Measurements from ENCODE around the gene ATPAF1. TPM values are rescaled to one million over a fixed set of nuclear protein-coding genes. Genes with fewer than 3 reads are reported as not detected.
"Not testable (repeated sequence)": the region's sequence is repeated elsewhere in the genome, so short reads cannot be mapped to it uniquely, and the experiment has no call there.

Gene ATPAF1
- total and polyA plus RNA-seq, 2 donors from 2014 or later: 36.4 to 127 TPM

DNA sequence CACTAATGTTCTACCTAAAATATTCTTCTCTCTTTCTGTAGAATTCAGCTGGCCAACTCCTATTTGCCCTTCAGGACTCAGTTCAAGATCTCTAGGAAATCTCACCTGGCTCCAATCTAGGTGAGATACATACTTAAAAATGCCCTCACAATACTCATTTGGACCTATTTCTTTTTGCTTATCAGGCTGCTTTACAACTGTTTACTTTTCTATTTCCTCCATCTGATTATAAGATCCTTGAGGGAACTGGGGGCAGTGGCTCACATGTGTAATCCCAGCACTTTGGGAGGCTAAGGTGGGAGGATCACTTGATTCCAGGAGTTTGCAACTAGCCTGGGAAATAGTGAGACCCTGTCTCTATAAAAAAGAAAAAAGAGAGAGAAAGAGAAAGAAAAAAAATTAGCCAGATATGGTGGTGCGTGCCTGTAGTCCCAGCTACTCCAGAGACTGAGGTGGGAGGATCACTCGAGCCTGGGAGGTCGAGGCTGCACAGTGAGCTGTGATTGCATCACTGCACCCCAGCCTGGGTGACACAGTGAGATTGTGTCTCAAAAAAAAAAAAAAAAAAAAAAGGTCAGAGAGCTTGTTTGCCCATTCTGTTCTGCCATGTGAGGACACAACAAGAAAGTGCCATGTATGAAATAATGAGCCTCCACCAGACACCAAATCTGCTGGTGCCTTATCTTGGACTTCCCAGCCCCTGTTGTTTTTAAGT, 35.9 kb upstream of the ATPAF1 start:
- peaks cover 4 to 34% (median 27%) of the 10 kb centered on the region in 3 donors for H3K36me3 ChIP-seq (ENCODE audit: control insufficient read depth in 2 of 3, insufficient read depth in 3 of 3, low read length in 3 of 3)
- FAIRE-seq: no peak
- no peak overlapping the region for H3K27ac ChIP-seq (ENCODE audit: low read depth in 2 of 2, low read length in 2 of 2)
- no peak overlapping the region for H3K9ac ChIP-seq (ENCODE audit: low read length in 3 of 3)
- no peaks in the 10 kb centered on the region for H3K9me3 ChIP-seq (ENCODE audit: control insufficient read depth in 2 of 3, insufficient read depth in 1 of 3, low read length in 3 of 3)
- no peak overlapping the region for H3K4me3 ChIP-seq (ENCODE audit: low read length in 3 of 3)
- intact Hi-C loops (cut with DNase I): no loop called here
- no peaks in the 10 kb centered on the region for H3K27me3 ChIP-seq (ENCODE audit: control insufficient read depth, insufficient read depth, low read length)
- TF ChIP-seq, protein P1, sequence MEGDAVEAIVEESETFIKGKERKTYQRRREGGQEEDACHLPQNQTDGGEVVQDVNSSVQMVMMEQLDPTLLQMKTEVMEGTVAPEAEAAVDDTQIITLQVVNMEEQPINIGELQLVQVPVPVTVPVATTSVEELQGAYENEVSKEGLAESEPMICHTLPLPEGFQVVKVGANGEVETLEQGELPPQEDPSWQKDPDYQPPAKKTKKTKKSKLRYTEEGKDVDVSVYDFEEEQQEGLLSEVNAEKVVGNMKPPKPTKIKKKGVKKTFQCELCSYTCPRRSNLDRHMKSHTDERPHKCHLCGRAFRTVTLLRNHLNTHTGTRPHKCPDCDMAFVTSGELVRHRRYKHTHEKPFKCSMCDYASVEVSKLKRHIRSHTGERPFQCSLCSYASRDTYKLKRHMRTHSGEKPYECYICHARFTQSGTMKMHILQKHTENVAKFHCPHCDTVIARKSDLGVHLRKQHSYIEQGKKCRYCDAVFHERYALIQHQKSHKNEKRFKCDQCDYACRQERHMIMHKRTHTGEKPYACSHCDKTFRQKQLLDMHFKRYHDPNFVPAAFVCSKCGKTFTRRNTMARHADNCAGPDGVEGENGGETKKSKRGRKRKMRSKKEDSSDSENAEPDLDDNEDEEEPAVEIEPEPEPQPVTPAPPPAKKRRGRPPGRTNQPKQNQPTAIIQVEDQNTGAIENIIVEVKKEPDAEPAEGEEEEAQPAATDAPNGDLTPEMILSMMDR (IDR thresholded peaks at IDR 0.05; ENCODE audit: borderline replicate concordance, extremely low read depth, insufficient read depth): no peak
- H3K4me1 ChIP-seq (ENCODE audit: control insufficient read depth in 2 of 3, insufficient read depth in 2 of 3, low read depth in 1 of 3, low read length in 3 of 3): no peaks in the 10 kb centered on the region
- no peak for DNase-seq

DNA sequence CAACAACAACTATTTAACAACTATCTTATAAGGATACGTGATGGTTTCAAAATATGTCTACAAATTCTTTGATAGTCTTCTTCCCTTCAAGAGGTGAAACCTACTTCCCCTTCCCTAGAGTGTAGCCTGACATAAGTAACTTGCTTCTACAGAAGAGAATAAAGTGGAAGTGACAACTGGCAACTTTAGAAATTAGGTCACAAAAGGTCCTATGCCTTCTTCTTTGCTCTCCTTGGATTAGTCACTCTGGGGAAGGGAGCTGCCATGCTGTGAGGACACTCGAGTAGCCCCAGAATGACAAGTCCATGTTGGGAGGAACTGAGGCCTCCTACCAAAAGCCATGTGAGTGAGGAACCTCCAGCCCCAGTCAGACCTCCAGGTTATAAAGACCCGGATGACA, 31.5 kb upstream of the ATPAF1 start:
- peaks cover 3 to 19% (median 19%) of the 10 kb centered on the region in 3 donors for H3K36me3 ChIP-seq (ENCODE audit: control insufficient read depth in 2 of 3, insufficient read depth in 3 of 3, low read length in 3 of 3)
- intact Hi-C loops (cut with DNase I): no loop called here
- no peaks in the 10 kb centered on the region for H3K9me3 ChIP-seq (ENCODE audit: control insufficient read depth in 2 of 3, insufficient read depth in 1 of 3, low read length in 3 of 3)
- no peak overlapping the region for H3K4me3 ChIP-seq (ENCODE audit: low read length in 3 of 3)
- H3K27ac ChIP-seq (ENCODE audit: low read depth in 2 of 2, low read length in 2 of 2): no peak overlapping the region
- no peaks in the 10 kb centered on the region for H3K4me1 ChIP-seq (ENCODE audit: control insufficient read depth in 2 of 3, insufficient read depth in 2 of 3, low read depth in 1 of 3, low read length in 3 of 3)
- FAIRE-seq (no peak), DNase-seq (no peak)
- TF ChIP-seq, protein P1 (IDR thresholded peaks at IDR 0.05; ENCODE audit: borderline replicate concordance, extremely low read depth, insufficient read depth): no peak
- no peaks in the 10 kb centered on the region for H3K27me3 ChIP-seq (ENCODE audit: control insufficient read depth, insufficient read depth, low read length)
- no peak overlapping the region for H3K9ac ChIP-seq (ENCODE audit: low read length in 3 of 3)

DNA sequence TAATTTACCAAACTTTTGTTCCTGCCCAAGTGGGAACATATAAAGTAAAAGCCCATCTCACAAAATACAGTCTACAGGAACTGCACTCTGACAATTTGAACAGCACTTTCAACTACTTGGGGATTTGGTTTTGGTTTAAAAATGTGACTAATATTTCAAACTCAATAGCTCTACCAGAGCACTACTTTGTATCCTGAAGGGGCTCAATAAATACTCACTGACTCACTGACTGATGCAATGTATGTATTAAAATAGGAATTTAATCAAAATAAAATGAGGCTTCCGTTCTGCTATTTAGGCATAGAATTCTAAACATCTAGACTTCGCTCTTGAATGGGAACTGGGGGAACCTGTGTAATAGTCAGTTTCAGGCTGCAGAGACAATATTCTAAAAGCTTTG, 28.9 kb upstream of the ATPAF1 start:
- no peak for FAIRE-seq
- Histone ChIP-seq H3K27me3 (ENCODE audit: control insufficient read depth, insufficient read depth, low read length) (no peaks in the 10 kb centered on the region), H3K9me3 (ENCODE audit: control insufficient read depth in 2 of 3, insufficient read depth in 1 of 3, low read length in 3 of 3) (no peaks in the 10 kb centered on the region), H3K36me3 (ENCODE audit: control insufficient read depth in 2 of 3, insufficient read depth in 3 of 3, low read length in 3 of 3) (peaks cover 0 to 23% (median 16%) of the 10 kb centered on the region in 3 donors), H3K27ac (ENCODE audit: low read depth in 2 of 2, low read length in 2 of 2) (no peak overlapping the region), H3K4me1 (ENCODE audit: control insufficient read depth in 2 of 3, insufficient read depth in 2 of 3, low read depth in 1 of 3, low read length in 3 of 3) (no peaks in the 10 kb centered on the region), H3K4me3 (ENCODE audit: low read length in 3 of 3) (no peak overlapping the region), H3K9ac (ENCODE audit: low read length in 3 of 3) (no peak overlapping the region)
- intact Hi-C loops (cut with DNase I): no loop called here
- no peak for DNase-seq
- TF ChIP-seq, protein P1 (IDR thresholded peaks at IDR 0.05; ENCODE audit: borderline replicate concordance, extremely low read depth, insufficient read depth): no peak

DNA sequence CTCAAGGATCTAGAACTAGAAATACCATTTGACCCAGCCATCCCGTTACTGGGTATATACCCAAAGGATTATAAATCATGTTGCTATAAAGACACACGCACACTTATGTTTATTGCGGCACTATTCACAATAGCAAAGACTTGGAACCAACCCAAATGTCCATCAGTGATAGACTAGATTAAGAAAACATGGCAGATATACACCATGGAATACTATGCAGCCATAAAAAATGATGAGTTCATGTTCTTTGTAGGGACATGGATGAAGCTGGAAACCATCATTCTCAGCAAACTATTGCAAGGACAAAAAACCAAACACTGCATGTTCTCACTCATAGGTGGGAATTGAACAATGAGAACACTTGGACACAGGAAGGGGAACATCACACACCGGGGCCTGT, 26.5 kb upstream of the ATPAF1 start:
- H3K9ac ChIP-seq (ENCODE audit: low read length in 3 of 3); DNase-seq; H3K27me3 ChIP-seq (ENCODE audit: control insufficient read depth, insufficient read depth, low read length); H3K27ac ChIP-seq (ENCODE audit: low read depth in 2 of 2, low read length in 2 of 2); FAIRE-seq; H3K4me3 ChIP-seq (ENCODE audit: low read length in 3 of 3); H3K9me3 ChIP-seq (ENCODE audit: control insufficient read depth in 2 of 3, insufficient read depth in 1 of 3, low read length in 3 of 3); H3K4me1 ChIP-seq (ENCODE audit: control insufficient read depth in 2 of 3, insufficient read depth in 2 of 3, low read depth in 1 of 3, low read length in 3 of 3); intact Hi-C loops (cut with DNase I): not testable (repeated sequence)
- peaks cover 5 to 35% (median 31%) of the 10 kb centered on the region in 3 donors for H3K36me3 ChIP-seq (ENCODE audit: control insufficient read depth in 2 of 3, insufficient read depth in 3 of 3, low read length in 3 of 3)

Measured in kidney (tissue), 14 donors.